Adrenal gland (tissue), 12 donors: ENCODE results near the gene LPIN1. TPM values are rescaled to one million over a fixed set of nuclear protein-coding genes. Genes with fewer than 3 reads are reported as not detected.
"Not testable (repeated sequence)": the region's sequence is repeated elsewhere in the genome, so short reads cannot be mapped to it uniquely, and the experiment has no call there.

Source experiments
- DNase-seq, 7 donors: peaks; one replicate each; pipeline ENCODE4 v3.0.0-alpha.2; 2019 to 2020
- H3K27ac ChIP-seq, 5 donors: fragments of 200-600 bp; sonication (generic) in 4 of 5; 1 replicate in 3 of 5; 2 replicates in 2 of 5; pipeline versions ENCODE4 v1.5.1 to v1.8.0; 2016 to 2020; ENCODE audit warnings: mild to moderate bottlenecking in 1 of 5
- H3K27me3 ChIP-seq: fragments of 200-600 bp; 2 replicates; pipeline ENCODE4 v1.8.0; 2021
- H3K36me3 ChIP-seq, 2 donors: fragments of 200-600 bp; replicated peaks in 1 of 2; 1 replicate in 1 of 2; 2 replicates in 1 of 2; pipeline versions ENCODE4 v1.5.1 to v1.8.0; 2018 to 2022
- H3K4me1 ChIP-seq, 2 donors: fragments of 200-600 bp; replicated peaks in 1 of 2; 1 replicate in 1 of 2; 2 replicates in 1 of 2; pipeline versions ENCODE4 v1.5.1 to v1.8.0; 2018 to 2021
- H3K4me3 ChIP-seq, 4 donors: fragments of 200-600 bp; sonication (generic) in 3 of 4; one replicate each; pipeline ENCODE4 v1.5.1; 2016 to 2018
- H3K9me3 ChIP-seq, 3 donors: fragments of 200-600 bp; sonication (generic) in 1 of 3; replicated peaks in 1 of 3; 1 replicate in 2 of 3; 2 replicates in 1 of 3; pipeline versions ENCODE4 v1.5.1 to v1.8.0; 2016 to 2021
- CTCF ChIP-seq, 6 experiments: fragments of 450-650 bp in 4 of 6; fragments of 200-600 bp in 2 of 6; sonication (generic) in 1 of 6; IDR thresholded peaks; 1 replicate in 5 of 6; 2 replicates in 1 of 6; pipeline versions ENCODE4 v1.5.1 to v1.8.0; 2016 to 2021; ENCODE audit warnings: antibody characterized with exemption in 6 of 6, mild to moderate bottlenecking in 2 of 6, moderate library complexity in 1 of 6
- POLR2A ChIP-seq, 2 donors: fragments of 450-650 bp; IDR thresholded peaks; one replicate each; pipeline ENCODE4 v1.6.1; 2017; ENCODE audit warnings: antibody characterized with exemption in 2 of 2, mild to moderate bottlenecking in 2 of 2, moderate library complexity in 1 of 2
- WGBS, 4 donors: extraction: QIAGEN DNeasy Blood & Tissue Kit in 2 of 4; methylation state at CpG; one replicate each; pipeline versions ENCODE4 v1.1.5 to v1.1.7; 2013 to 2017; 5-methylcytosine and 5-hydroxymethylcytosine counted together
- intact Hi-C, 2 donors: fragments of 100-400 bp; cut with DNase I; formaldehyde crosslinking; loops; one replicate each; pipeline versions ENCODE4 v1.14.1 to v1.15.0; 2022 to 2023
- polyA plus RNA-seq, 3 donors: library from polyadenylated mRNA; stranded (reverse); fragments of 200-250 nt in 2 of 3; fragments of 350-450 nt in 1 of 3; fragmentation: Illumina TruSeq in 1 of 3; extraction: RNeasy Lipid Tissue Mini Kit (QIAGEN cat#74804) in 1 of 3; gene quantifications; one replicate each; pipeline ENCODE4 v1.2.3, GENCODE V29; 2013 to 2014
- total RNA-seq, 9 donors: library from RNA; depleted of rRNA in 4 of 9; stranded (reverse); fragments of >200 nt in 4 of 9; fragments of 120-200 nt in 1 of 9; fragmentation: NEBNext Ultra II Directional in 1 of 9; extraction: Animal tissue kit (Norgen Biotek cat#: 25700) in 1 of 9; gene quantifications; one replicate each; pipeline versions ENCODE4 v1.1.0 to v1.2.4, GENCODE V29; 2013 to 2023
- donor health status: healthy with polysubstance abuse.
- donor health status: Bipolar disorder and iron deficiency.
- donor health status: DM: yes; HTN: yes; CAD: no.
- donor health status: DM: no; HTN: no; CAD: no.
- donor health status: DM: no; HTN: no; CAD: no.
- donor health status: DM: yes; HTN: yes; CAD: no.

Gene LPIN1
- total and polyA plus RNA-seq, 12 donors = 17.0 to 58.5 (median 36.8) TPM

GRCh38 chr2:11856095-11856494 lies 109.7 kb downstream of the LPIN1 start:
- Histone ChIP-seq H3K4me1 (no peaks in the 10 kb centered on the region), H3K27ac (no peak overlapping the region), H3K9me3 (no peaks in the 10 kb centered on the region), H3K4me3 (no peak overlapping the region), H3K27me3 (no peaks in the 10 kb centered on the region), H3K36me3 (no peaks in the 10 kb centered on the region)
- WGBS, 4 donors = 67 to 77% (median 72%) methylated on average over 5 of the region's 5 CpGs
- no peak for DNase-seq
- intact Hi-C loops = no loop called here
- TF ChIP-seq POLR2A (IDR thresholded peaks at IDR 0.05) = no peak
- no peak for TF ChIP-seq CTCF (IDR thresholded peaks at IDR 0.05)

DNA sequence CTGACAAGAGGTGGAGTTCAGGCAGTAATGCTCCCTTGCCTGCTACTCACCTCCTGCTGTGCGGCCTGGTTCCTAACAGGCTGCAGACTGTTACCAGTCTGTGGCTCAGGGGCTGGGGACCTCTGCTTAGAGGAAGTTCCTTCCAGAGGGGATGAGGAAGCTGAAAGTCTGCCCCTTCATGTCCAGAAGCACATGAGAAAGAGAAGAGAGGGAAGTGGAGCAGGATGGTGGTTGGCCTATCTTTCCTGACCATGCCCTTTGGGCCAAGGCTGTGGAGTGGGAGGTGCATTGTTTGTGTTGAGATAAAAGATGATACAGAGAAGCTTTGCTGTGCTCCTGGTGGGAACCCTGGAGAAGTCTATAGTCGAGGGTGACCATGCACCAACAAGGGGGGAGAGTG lies 112.5 kb downstream of the LPIN1 start:
- no peak overlapping the region for H3K27ac ChIP-seq
- no peak for TF ChIP-seq CTCF (IDR thresholded peaks at IDR 0.05)
- no peak for TF ChIP-seq POLR2A (IDR thresholded peaks at IDR 0.05)
- no peaks in the 10 kb centered on the region for H3K27me3 ChIP-seq
- H3K4me3 ChIP-seq = no peak overlapping the region
- no peaks in the 10 kb centered on the region for H3K9me3 ChIP-seq
- H3K36me3 ChIP-seq = no peaks in the 10 kb centered on the region
- WGBS, 4 donors = 71 to 83% (median 82%) methylated on average over 2 of the region's 2 CpGs
- peaks cover 7 to 9% of the 10 kb centered on the region in 2 donors for H3K4me1 ChIP-seq
- intact Hi-C loops = no loop called here
- no peak for DNase-seq

- WGBS, 4 donors = 96 to 100% (median 98%) methylated on average over 2 to 3 of the region's 3 CpGs
- H3K4me1 ChIP-seq = peaks cover 11 to 14% of the 10 kb centered on the region in 2 donors
These were observed 113.5 kb downstream of the LPIN1 start for GRCh38 chr2:11859975-11860374.

GRCh38 chr2:11861044-11861443 lies 114.6 kb downstream of the LPIN1 start:
- Histone ChIP-seq H3K4me3 (no peak overlapping the region), H3K4me1 (peaks cover 11 to 14% of the 10 kb centered on the region in 2 donors), H3K9me3 (no peaks in the 10 kb centered on the region), H3K27me3 (no peaks in the 10 kb centered on the region), H3K27ac (no peak overlapping the region), H3K36me3 (no peaks in the 10 kb centered on the region)
- no peak for TF ChIP-seq CTCF (IDR thresholded peaks at IDR 0.05)
- TF ChIP-seq POLR2A (IDR thresholded peaks at IDR 0.05) = no peak
- 75 to 91% (median 87%) methylated on average over 2 of the region's 2 CpGs for WGBS, 4 donors
- intact Hi-C loops = loop anchor here (10.0 kb wide), 2 partner anchors 314 to 854 kb away; partner anchors contain the start of gene TRIB2 (in 2 of the 2)
- DNase-seq = no peak

More at GRCh38 chr2:11859975-11860374, 113.5 kb downstream of the LPIN1 start:
- H3K9me3 ChIP-seq, DNase-seq, H3K27ac ChIP-seq, H3K36me3 ChIP-seq, H3K27me3 ChIP-seq, H3K4me3 ChIP-seq: not testable (repeated sequence)
- intact Hi-C loops = loop anchor here (10.0 kb wide), 2 partner anchors 315 to 855 kb away; partner anchors contain the start of gene TRIB2 (in 2 of the 2)

DNA sequence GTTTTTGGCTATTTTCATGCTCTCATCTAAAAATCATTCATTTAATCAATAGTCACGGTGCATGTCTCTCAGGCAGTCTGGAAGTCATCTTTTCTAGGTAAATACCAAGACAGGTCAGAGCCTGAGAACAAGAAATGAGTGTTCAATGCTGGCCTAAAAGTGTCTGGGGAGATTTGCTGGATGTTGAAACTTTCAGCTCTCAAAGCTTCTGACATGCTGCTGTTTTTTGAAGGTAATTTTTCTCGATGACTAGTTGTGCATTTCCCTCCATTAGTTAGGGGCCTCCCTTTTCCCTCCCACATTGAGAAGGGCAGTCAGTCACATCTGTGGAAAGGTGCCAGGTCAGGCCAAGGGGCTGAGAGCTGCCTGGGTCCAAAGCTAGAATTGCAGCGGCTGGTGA lies 115.6 kb downstream of the LPIN1 start:
- Histone ChIP-seq H3K4me1 (peaks cover 11 to 14% of the 10 kb centered on the region in 2 donors), H3K4me3 (no peak overlapping the region), H3K9me3 (no peaks in the 10 kb centered on the region), H3K36me3 (no peaks in the 10 kb centered on the region), H3K27ac (no peak overlapping the region), H3K27me3 (no peaks in the 10 kb centered on the region)
- no peak for DNase-seq
- 85 to 94% (median 87%) methylated on average over 3 of the region's 3 CpGs for WGBS, 4 donors
- intact Hi-C loops = loop anchor here (10.0 kb wide), 2 partner anchors 313 to 853 kb away; partner anchors contain the start of gene TRIB2 (in 2 of the 2)
- TF ChIP-seq POLR2A (IDR thresholded peaks at IDR 0.05) (no peak), CTCF (IDR thresholded peaks at IDR 0.05) (no peak)
